Measurements from ENCODE around the gene FBN1. TPM values are rescaled to one million over a fixed set of nuclear protein-coding genes. Genes with fewer than 3 reads are reported as not detected.

The FBN1 gene
- total RNA-seq, 2 donors from 2014 or later: 12.1 to 81.9 TPM

- Histone ChIP-seq H3K4me1 (replicated peaks) (no peaks in the 10 kb centered on the region), H3K27me3 (replicated peaks; ENCODE audit: insufficient read depth) (no peaks in the 10 kb centered on the region), H3K27ac (no peak overlapping the region), H3K9me3 (no peaks in the 10 kb centered on the region), H3K36me3 (no peaks in the 10 kb centered on the region), H3K4me3 (no peak overlapping the region)
- WGBS: 81% methylated on average over 3 of the region's 3 CpGs
- no peak for DNase-seq (ENCODE audit: low spot score)
- intact Hi-C loops (cut with DNase I): no loop called here
- TF ChIP-seq CTCF (IDR thresholded peaks at IDR 0.05): no peak
- TF ChIP-seq POLR2A (IDR thresholded peaks at IDR 0.05): no peak
- TF ChIP-seq POLR2AphosphoS5 (IDR thresholded peaks at IDR 0.05): no peak
Observed at GRCh38 chr15:48374472-48374871, 271.0 kb downstream of the FBN1 start.

- Histone ChIP-seq H3K36me3 (no peaks in the 10 kb centered on the region), H3K9me3 (no peaks in the 10 kb centered on the region), H3K4me1 (replicated peaks) (no peaks in the 10 kb centered on the region), H3K4me3 (no peak overlapping the region), H3K27ac (no peak overlapping the region), H3K27me3 (replicated peaks; ENCODE audit: insufficient read depth) (no peaks in the 10 kb centered on the region)
- no peak for DNase-seq (ENCODE audit: low spot score)
- TF ChIP-seq POLR2A (IDR thresholded peaks at IDR 0.05) (no peak), CTCF (IDR thresholded peaks at IDR 0.05) (no peak), POLR2AphosphoS5 (IDR thresholded peaks at IDR 0.05) (no peak)
- WGBS: 76% methylated on average over 10 of the region's 10 CpGs
- intact Hi-C loops (cut with DNase I): no loop called here
Observed at GRCh38 chr15:48373821-48374451, 271.6 kb downstream of the FBN1 start.

GRCh38 chr15:48371961-48372360 lies 273.5 kb downstream of the FBN1 start:
- Histone ChIP-seq H3K9me3 (no peaks in the 10 kb centered on the region), H3K4me3 (no peak overlapping the region), H3K4me1 (replicated peaks) (no peaks in the 10 kb centered on the region), H3K36me3 (no peaks in the 10 kb centered on the region), H3K27ac (no peak overlapping the region), H3K27me3 (replicated peaks; ENCODE audit: insufficient read depth) (no peaks in the 10 kb centered on the region)
- TF ChIP-seq POLR2A (IDR thresholded peaks at IDR 0.05): no peak
- no peak for TF ChIP-seq CTCF (IDR thresholded peaks at IDR 0.05)
- no peak for TF ChIP-seq POLR2AphosphoS5 (IDR thresholded peaks at IDR 0.05)
- WGBS: 86% methylated on average over 2 of the region's 2 CpGs
- DNase-seq (ENCODE audit: low spot score): no peak
- intact Hi-C loops (cut with DNase I): no loop called here

- Histone ChIP-seq H3K36me3 (no peaks in the 10 kb centered on the region), H3K9me3 (no peaks in the 10 kb centered on the region), H3K27ac (no peak overlapping the region), H3K4me1 (replicated peaks) (no peaks in the 10 kb centered on the region), H3K4me3 (no peak overlapping the region), H3K27me3 (replicated peaks; ENCODE audit: insufficient read depth) (no peaks in the 10 kb centered on the region)
- DNase-seq (ENCODE audit: low spot score): no peak
- no peak for TF ChIP-seq POLR2AphosphoS5 (IDR thresholded peaks at IDR 0.05)
- TF ChIP-seq CTCF (IDR thresholded peaks at IDR 0.05): no peak
- TF ChIP-seq POLR2A (IDR thresholded peaks at IDR 0.05): no peak
- intact Hi-C loops (cut with DNase I): no loop called here
- WGBS: 44% methylated on average over 2 of the region's 2 CpGs
Observed at GRCh38 chr15:48371550-48371949, 274.0 kb downstream of the FBN1 start.

- Histone ChIP-seq H3K4me1 (replicated peaks) (no peaks in the 10 kb centered on the region), H3K4me3 (no peak overlapping the region), H3K36me3 (no peaks in the 10 kb centered on the region), H3K27ac (no peak overlapping the region), H3K27me3 (replicated peaks; ENCODE audit: insufficient read depth) (no peaks in the 10 kb centered on the region), H3K9me3 (no peaks in the 10 kb centered on the region)
- 62% methylated on average over 3 of the region's 3 CpGs for WGBS
- intact Hi-C loops (cut with DNase I): no loop called here
- DNase-seq (ENCODE audit: low spot score): no peak
- TF ChIP-seq POLR2A (IDR thresholded peaks at IDR 0.05) (no peak), POLR2AphosphoS5 (IDR thresholded peaks at IDR 0.05) (no peak), CTCF (IDR thresholded peaks at IDR 0.05) (no peak)
Observed at GRCh38 chr15:48370460-48370859, 275.0 kb downstream of the FBN1 start.
